Measurements from ENCODE around the gene ZNF57.
"Not testable (repeated sequence)": the region's sequence is repeated elsewhere in the genome, so short reads cannot be mapped to it uniquely, and the experiment has no call there.

Gene ZNF57

GRCh38 chr19:2960120-2960519, 59.4 kb downstream of the ZNF57 start:
- DNase-seq: no peak

GRCh38 chr19:2962018-2962670, 61.4 kb downstream of the ZNF57 start:
- peak; percentile 81 for DNase-seq

- DNase-seq: no peak
These were observed 62.4 kb downstream of the ZNF57 start for GRCh38 chr19:2963122-2963521.

GRCh38 chr19:2963631-2964030, 62.9 kb downstream of the ZNF57 start:
- DNase-seq: not testable (repeated sequence)

- no peak for DNase-seq
These were observed 64.1 kb downstream of the ZNF57 start for GRCh38 chr19:2964874-2965273.

- DNase-seq: no peak
These were observed 67.2 kb downstream of the ZNF57 start for GRCh38 chr19:2967972-2968371.
